HG02973 (cell line): ENCODE measurements around the gene RPS6KA5.
"Not testable (repeated sequence)": the region's sequence is repeated elsewhere in the genome, so short reads cannot be mapped to it uniquely, and the experiment has no call there.

Experiments
- ATAC-seq: cut with Tn5 transposase; IDR thresholded peaks from one replicate; pipeline ENCODE4 v1.9.1; 2021; ENCODE audit warnings: moderate library complexity; ENCODE audit not compliant: unreplicated experiment

The RPS6KA5 gene

DNA sequence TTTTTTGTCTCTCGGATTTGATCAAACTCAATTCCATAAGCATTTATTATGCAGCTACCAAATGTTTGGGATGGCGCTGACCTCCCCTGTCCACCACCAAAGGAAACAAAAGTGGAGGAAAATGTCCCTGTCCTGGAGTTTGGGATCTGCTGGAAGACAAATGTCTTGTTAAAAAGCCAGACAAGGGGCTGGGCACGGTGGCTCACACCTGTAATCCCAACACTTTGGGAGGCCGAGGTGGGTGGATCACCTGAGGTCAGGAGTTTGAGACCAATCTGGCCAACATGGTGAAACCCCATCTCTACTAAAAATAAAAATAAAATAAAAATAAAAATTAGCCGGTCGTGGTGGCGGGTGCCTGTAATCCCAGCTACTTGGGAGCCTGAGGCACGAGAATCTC lies 221.9 kb downstream of the RPS6KA5 start:
- ATAC-seq, result not testable (repeated sequence)

DNA sequence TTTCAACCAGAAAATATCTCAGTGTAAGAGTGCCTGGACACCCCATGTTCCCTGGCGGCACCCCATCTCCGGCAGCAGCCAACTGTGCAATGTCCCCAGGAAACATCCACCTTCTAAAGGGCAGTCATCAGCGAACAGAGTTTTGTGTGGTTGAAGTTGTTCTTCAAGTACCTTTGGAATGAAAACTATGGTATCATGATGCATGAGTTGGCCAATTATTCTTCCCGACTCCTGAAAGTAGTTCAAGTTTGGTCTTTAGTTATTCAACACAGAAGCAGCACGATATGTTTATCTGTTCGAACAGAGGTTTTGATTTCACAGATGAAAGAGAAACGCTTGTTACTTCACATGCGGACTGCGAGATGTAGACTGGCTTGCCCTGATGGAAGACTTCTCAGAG lies 223.1 kb downstream of the RPS6KA5 start:
- ATAC-seq, result no peak

DNA sequence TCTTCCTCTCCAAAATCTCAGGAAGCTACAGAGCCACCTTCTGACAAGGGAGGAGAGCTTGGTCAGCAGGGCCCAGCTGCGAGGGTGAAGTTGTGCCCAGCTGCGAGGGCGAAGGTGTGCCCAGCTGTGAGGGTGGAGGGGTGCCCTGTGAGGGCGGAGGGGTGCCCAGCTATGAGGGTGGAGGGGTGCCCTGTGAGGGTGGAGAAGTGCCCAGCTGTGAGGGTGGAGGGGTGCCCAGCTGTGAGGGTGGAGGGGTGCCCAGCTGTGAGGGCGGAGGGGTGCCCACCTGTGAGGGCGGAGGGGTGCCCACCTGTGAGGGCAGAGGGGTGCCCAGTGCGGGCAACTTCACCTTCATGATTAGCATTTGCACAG lies 223.8 kb downstream of the RPS6KA5 start:
- ATAC-seq, result no peak

DNA sequence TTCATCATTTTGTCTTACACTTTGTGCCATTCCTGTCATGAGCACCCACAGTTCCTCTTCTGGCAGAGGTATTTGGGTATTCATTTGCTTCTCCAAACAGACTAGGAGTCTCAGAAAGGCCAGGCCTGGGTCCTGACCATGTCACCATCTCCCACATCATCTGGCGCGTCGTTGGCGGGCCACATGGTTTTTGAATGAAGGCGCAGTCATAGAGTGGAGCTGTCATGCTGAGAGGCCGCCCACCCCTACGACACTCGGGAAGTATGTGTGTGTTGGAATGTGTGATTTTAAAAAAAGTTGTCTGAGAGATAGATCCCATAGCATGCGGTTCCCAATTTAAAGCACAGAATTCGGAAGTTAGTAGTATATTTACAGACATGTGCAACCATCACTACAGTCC lies 228.6 kb downstream of the RPS6KA5 start:
- no peak for ATAC-seq

DNA sequence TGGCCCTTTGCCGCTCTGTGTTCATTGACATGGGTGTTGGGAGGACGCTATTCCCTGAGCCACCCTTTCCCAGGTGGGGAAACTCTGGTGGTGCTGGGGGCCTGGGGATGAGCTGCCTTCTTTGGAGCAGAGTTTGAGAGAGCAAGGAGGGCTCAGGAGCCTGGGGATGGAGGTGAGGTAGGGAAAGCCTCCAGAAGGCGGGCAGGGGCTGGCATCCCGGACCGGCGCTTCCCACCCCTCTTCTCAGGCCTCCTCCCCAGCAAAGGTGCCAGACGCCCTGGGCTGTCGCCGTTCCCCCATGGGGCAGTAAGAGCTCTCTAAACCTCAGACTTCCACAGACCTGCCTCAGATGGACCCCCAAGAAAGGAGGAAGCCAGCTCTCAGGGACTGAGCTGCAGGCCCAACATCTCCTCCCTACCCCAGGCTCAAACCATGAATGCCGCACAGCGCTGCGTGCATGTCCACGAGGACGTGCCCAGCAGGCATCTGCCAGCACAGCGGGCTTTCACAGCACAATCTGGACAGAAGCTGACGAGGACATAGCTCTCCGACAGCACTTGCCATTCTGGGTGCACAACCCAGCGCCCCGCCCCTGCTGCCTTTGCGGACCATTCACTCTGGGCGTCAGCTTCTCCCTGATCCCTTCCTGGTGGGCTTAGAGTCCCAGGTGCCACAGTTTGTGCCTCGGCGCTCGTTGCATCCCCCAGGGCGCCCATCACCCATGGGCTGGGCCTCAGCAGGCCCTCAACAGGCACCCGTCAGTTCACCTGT lies 229.3 kb downstream of the RPS6KA5 start:
- no peak for ATAC-seq

DNA sequence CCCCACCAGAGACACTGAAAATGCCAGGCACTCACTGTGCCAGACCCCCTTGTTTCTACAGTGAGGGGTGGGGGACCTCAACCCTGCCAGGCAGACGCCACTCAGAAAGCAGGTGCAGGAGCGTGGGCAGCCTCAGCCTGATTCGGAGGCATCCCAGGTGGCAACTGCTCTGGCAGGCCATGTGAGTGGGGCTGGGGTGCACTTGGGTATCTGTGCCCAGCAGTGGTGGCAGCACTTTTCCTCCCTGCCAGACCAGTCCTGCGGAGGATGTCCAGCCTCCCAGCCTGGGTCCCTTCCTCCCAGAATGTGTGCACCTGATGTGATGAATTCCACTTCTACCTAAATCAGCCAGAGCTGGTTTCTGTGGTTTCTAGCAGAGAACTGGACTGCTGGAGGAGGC lies 230.8 kb downstream of the RPS6KA5 start:
- no peak for ATAC-seq

DNA sequence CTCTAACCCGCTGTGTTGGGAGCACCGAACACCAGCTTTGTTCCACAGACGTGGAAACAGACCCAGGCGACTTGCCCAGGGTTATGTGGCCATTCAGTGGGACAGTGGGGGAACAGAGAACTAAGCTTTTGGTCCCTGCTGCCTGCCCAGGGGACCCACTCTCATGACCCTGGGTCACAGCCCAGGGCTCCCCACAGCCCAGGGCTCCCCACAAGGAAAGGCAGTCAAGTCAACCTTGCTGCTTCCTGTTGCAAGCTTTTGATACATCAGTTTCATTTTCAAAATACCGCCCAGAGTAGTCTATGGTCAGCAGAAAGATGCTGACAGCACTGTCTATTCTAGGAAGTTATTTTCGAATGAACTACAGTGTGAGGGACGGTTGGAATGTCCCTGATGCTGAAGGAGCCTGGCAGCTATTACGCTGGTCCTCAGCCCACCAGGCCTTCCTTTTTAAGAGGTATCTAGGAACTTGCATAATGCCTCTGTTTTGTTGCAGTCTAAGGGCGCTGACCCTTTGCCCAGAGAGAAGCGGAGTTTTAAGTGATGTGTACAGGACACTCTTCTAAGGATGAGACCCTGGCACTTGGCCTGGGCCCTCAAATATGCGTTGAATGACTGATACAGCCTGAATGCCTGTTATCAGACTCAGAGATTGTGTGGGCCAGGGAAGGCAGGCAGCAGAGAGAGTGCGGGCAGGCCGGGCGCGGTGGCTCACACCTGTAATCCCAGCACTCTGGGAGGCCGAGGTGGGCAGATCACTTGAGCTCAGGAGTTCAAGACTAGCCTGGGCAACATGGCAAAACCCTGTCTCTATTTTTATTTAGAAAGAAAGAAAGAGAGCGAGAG lies 231.6 kb downstream of the RPS6KA5 start:
- peak; percentile 40 for ATAC-seq

DNA sequence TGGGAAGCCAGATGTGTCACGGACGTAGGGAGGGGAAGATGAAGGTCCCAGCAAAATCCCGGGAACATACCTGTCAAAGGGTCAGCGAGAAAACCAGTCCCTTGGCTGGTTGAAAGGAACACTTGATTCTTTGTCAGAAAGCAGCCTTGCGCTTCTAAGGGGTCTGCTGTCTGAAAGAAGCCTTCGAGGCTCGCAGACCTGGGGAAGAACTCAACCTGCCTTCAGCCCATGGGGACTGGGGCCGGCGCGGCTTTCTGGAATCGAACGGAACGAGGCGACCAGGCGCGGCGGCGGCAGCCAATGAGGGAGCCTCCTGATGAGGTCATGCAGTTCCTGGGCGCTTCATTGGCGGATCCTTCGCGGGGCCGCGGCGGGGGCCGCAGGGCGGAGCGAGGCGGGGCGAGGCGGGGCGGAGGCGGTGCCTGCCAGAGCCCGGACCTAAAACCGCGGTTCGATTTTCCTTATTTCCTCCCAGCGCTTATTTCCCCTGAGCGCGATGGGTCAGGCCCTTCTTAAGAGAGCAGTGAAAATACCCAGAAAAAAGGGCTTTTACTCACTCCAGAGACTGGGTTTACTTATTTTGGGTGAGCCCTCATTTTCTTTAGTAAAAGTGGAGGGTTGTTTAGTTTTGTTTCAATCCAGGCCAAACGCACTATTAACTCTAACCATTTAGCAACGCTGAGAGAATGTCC lies 232.4 kb downstream of the RPS6KA5 start:
- ATAC-seq, result peak; percentile 99

DNA sequence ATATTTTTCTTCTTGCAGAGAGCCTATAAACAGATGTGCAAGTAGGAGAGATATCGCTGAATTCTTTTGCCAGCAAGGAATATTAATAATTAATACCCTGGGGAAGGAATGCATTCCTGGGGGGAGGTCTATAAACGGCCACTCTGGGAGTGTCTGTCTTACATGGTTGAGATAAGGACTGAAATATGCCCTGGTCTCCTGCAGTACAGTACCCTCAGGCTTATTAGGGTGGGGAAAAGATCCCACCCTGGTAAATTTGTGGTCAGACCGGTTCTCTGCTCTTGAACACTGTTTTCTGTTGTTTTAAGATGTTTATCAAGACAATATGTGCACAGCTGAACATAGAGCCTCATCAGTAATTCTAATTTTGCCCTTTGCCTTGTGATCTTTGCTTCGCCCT lies 236.9 kb downstream of the RPS6KA5 start:
- not testable (repeated sequence) for ATAC-seq

DNA sequence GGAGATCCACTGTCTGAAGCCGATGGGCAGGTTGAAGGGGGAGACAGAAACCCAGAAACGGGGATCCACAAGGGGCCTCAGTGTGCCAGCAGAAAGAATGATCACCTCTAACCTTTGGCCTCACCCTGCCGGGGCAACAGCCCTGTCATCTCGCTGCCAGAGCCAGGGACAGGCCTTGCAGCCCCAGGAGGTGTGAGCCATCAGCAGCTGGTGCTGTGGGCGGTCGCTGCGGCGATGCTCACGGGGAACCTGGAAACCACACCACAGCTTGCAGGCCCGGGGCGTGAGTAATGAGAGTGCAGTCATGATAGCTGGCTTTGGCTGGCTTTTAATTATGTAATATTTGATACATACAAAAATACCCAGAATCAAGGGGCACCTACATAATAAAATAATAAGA lies 239.5 kb downstream of the RPS6KA5 start:
- peak; percentile 74 for ATAC-seq

DNA sequence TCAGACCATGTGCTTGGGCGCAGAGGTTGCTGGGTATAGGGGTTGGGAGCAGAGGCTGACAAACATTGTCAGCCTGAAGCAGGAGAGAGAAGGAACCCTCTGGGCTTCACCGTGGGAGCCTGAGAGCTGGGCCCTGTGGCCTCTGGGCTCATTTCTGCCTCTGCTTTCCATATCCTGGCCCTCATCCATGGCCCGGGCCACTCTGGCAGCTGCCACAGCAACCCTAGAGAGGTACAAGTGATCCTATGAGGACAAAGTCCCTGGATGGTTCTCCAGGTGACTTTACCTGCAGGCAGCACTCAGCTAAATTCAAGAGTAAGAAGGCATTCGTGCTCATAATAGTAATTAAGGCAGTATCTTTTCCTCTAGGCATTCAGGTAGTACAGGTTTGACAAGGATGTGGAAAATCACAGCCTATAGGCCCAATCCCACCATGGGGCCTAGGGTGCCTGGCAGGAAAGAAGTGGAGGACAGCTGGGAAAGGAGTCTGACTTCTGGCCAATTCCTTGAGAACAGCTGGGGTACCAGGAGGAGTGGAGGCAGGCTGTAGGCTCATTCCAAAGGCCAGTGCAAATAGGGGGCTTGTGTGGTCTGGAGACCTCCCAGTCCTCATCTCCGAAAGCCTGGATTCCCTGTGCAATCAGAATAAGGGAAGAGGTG lies 240.6 kb downstream of the RPS6KA5 start:
- ATAC-seq, result no peak

DNA sequence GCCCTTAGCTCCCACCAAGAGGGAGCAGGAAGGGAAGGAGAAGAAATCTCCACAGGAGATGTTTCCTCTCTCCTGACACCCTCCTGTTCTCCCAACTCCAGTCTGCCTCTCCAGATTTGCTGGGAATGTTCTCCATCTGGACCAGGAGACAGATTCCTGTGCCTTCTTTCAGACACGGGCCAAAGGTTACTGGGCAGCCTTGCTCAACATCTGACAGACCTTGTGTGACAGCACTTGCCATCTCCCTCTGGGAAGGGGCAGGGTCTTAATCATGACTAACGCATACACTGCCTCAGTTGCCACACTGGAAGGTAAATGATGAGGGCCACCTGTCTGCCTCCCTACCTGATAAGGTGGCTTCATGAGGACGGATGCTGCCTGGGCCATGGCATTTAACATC lies 241.7 kb downstream of the RPS6KA5 start:
- ATAC-seq, result no peak

DNA sequence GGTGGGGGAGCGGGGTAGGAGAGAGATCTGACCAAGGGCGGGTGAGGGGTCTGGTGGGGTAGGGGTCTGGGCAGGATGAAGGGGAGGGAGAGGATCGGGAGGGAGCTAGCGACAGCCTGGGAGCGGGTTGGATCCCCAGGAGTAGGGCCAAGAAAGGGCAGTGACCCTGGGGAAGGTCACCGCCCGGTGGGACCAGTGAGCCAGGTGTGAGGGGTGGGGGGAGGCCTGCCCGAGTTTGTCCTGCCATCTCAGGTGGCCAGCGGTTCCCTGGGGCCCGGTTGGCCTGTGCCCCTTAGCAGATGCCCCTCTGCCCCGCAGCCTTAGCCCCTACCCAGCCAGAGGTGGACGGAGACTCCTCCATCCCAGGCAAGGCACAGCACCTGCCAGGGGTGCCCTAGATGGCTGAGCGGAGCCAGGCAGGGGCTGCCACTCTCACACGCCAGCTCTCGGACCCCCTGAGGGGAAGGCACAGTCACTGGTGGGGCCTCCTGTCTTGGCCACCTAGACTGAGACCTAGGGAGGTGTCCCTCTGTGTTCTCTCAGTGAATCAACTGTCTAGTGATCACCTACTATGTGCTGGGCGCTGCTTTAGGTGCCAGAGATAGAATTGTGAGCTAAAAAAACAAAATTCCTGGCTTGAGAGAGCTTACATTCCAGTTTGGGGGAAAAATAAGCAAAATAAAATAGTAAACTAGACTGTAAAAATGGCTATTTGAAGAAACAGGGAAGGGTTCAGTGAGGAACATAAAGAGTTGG lies 243.6 kb downstream of the RPS6KA5 start:
- no peak for ATAC-seq

DNA sequence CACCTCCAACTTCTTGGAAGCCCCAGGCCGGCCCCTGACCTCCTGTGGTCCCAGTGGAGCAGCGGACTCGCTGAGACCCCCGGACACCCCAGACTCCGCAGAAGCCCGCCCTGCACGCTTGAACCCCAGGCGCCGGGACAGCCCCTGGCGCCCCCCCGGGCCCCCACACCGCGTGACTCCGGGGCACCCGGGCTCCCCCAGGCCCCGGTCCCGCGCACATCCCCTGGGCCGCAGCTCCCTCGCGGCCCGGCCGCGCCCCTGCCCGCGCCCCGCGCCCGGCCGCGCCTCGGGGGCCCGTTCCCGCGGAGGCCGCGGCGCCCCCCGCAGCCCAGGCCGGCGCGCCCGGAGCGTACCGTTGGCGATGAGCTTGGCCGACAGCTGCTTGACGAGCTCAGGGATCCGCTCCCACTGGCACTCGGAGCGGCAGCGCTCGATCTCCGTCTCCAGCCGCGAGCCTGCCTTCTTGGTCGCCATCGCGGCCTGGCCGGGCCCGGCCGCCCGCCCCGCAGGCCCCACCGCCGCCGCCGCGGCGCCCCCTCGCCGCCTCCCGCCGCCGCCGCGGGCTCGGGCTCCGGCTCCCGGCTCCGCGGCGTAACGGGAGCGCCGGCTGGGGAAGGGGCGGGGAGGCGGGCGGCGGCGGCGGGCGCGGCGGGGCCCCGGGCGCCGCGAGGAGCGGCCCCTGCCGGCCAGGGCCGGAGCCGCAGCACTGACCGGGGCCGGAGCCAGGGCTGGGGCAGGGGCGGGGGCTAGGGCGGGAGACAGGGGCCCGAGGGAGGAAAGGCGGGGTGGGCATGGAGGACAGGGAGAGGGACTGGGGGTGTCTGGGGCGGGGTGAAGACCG lies 244.4 kb downstream of the RPS6KA5 start, which contains the start of gene TTC7B:
Gene TTC7B, minus strand, starts transcription at position 609 of the 841 bp plus-strand sequence. Its CDS starts 135 bp downstream, at position 474.
- no peak for ATAC-seq

DNA sequence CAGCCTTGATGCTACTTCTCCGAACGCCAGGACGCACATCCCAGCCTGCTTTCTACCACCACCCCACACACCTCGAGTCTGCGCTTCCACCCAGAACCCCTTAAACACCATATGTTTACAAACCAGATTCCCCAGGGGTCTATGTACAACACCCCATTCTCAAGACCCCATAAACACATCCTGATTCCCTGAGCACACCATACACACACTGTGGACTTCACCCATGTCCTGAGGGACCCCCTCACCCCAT lies 244.9 kb downstream of the RPS6KA5 start:
- no peak for ATAC-seq

DNA sequence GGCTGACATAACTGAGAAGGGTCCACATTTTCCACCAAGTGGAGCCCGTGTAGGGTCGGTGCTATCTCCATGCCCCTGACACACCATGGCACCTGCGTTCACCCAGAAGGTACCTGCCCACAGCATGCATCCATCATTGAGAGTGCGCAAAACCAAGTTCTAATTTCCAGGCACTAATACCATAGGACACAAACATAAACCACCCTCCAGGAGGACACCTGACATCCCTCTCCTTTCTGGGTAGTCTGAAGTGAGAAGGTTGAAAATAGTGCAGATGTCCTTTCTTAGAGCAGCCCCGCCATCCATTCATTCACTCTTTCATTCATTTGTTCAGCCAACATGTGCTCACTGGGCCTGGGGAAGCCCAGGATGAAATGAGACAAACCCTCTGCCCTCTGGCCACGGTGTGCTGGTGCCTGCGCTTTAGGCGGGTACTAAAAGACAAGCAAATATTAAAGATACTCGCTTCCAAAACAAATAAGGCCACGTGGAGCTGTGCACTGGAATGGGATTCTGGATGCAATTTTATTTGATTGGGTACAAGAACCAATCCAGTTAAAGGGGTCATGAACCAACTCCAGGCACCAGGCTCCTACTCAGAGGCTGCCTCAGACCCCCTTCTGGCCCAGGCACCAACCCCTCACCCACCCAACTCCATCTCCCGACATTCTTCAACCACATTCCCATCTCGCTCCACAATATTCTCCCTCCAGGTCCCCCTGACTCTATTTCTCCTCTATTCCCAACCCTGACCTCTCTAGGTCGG lies 245.5 kb downstream of the RPS6KA5 start:
- no peak for ATAC-seq

DNA sequence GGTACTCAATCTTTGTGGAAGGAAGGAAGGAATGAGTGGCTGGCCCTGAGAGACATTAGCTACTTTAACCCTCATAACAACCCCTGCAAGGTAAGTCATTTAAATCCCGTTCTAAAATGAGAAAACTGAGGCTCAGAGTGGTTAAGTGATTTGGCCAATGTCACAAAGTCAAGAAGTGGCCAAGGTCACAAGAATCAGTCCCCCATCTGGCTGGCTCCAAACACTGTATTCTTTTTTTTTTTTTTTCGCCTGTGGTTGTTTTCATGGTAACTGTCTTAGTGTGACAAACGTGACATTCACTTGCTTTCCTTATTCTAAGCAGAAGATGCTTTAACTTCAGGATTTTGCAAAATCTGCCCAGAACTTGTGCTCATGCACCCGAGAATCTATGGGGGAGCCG lies 247.0 kb downstream of the RPS6KA5 start:
- ATAC-seq, result no peak

DNA sequence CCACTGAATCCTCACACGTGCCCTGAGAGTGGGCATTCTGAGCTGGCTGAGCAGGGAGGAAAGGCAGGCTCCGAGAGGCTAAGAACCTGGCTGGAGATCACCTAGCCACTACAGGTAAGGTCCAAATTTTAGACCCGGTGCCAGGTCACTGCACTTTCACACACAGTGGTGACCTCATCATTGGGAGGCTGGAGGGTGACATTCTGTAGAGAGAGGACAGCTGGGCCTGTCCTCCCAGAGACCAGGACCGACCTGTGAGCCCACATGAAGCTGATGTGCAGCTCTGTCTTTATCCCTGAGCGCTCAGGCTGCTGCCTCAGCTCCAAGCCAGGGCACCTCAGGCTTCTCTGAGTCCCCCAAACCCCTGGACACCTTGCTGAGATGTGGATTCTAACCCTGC lies 248.3 kb downstream of the RPS6KA5 start:
- no peak for ATAC-seq

DNA sequence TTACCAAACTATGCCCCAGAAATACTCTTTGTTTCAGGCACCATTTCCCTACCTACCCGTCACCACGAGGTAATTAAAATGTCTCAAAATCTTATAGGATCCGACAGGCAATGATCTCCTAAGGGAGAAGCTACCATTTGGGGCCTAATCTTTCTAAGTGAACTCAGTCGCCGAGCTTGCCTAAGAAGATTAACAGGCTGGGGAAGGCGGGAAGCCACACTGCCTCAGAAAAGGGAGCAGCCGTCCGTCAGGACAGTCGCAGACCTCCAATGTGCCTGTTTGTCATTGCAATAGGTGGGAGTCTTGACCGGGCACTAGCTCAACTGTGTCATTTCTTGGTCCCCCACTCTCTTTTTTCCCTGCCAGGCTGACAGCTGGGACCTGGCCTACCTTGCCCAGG lies 248.8 kb downstream of the RPS6KA5 start:
- ATAC-seq, result no peak
